Neural crest cell (in vitro differentiated cells): ENCODE results near the gene FAM174C. TPM values are rescaled to one million over a fixed set of nuclear protein-coding genes. Genes with fewer than 3 reads are reported as not detected.

ENCODE experiments used
- DNase-seq: peaks from one replicate; pipeline ENCODE4 v3.0.0; 2021; ENCODE audit warnings: low read depth, mixed read lengths, low spot score
- H3K27ac Mint-ChIP-seq: one replicate; pipeline ENCODE4 v1.8.0; 2021; ENCODE audit warnings: mild to moderate bottlenecking, mixed read lengths; ENCODE audit not compliant: unreplicated experiment
- H3K27me3 Mint-ChIP-seq: 2 replicates; pipeline ENCODE4 v1.8.0; 2021; ENCODE audit warnings: low read depth, mild to moderate bottlenecking, mixed read lengths
- H3K36me3 Mint-ChIP-seq: 2 replicates; pipeline ENCODE4 v1.8.0; 2021; ENCODE audit warnings: low read depth, mild to moderate bottlenecking, mixed read lengths
- H3K4me1 Mint-ChIP-seq: 2 replicates; pipeline ENCODE4 v1.8.0; 2021; ENCODE audit warnings: mixed read lengths
- H3K4me3 Mint-ChIP-seq: one replicate; pipeline ENCODE4 v1.8.0; 2021; ENCODE audit warnings: mild to moderate bottlenecking, mixed read lengths
- H3K9me3 Mint-ChIP-seq: 2 replicates; pipeline ENCODE4 v1.8.0; 2021; ENCODE audit warnings: mixed read lengths
- CTCF ChIP-seq: fragments of 200-600 bp; sonication (generic); conservative IDR thresholded peaks from 2 replicates; pipeline ENCODE4 v1.5.0; 2021; ENCODE audit warnings: antibody characterized with exemption, mild to moderate bottlenecking
- total RNA-seq: library from RNA; stranded (reverse); gene quantifications from 2 replicates; pipeline ENCODE4 v1.2.1, GENCODE V29; 2021

The FAM174C gene
- total RNA-seq, 1 donor from 2014 or later, result 36.6 TPM

- Mint-ChIP-seq H3K27ac (peak overlapping the region; percentile 98), H3K4me3 (peak overlapping the region; percentile 91), H3K36me3 (peaks cover 23% of the 10 kb centered on the region), H3K9me3 (no peaks in the 10 kb centered on the region), H3K27me3 (peaks cover 31% of the 10 kb centered on the region), H3K4me1 (peaks cover 73% of the 10 kb centered on the region)
- TF ChIP-seq CTCF, result no peak
- DNase-seq, result peak; percentile 82
Measured at GRCh38 chr19:1269478-1270212, 5.7 kb upstream of the FAM174C start.

DNA sequence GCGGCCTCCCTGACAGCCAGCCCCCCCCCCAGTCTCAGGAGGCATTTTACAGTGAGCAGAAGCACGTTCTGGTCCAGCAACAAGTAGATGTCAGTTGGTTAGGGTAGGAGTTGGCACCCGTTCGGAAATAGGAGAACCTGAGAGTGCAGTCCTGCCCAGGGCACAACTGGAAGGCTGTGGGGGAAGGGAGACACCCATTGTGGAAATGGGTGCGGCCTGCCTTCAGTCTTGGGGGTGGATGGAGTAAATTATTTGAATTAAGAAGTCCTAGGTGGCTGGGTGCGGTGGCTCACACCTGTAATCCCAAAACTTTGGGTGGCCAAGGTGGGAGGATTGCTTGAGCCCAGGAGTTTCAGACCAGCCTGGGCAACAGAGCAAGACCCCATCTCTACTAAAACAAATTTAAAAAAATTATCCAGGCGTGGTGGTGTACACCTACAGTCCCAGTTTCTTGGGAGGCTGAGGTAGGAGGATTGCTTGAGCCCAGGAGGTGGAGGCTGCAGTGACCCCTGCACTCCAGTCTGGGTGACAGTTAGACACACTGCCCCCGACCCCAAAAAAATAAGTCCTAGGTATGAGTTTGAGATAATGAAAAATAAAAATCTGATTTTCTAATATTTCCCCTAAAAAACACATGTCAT lies 5.0 kb upstream of the FAM174C start:
- H3K4me1 Mint-ChIP-seq, result peaks cover 67% of the 10 kb centered on the region

GRCh38 chr19:1270854-1271527 lies 4.3 kb upstream of the FAM174C start:
- TF ChIP-seq CTCF, result no peak
- Mint-ChIP-seq H3K27me3 (peaks cover 28% of the 10 kb centered on the region), H3K4me3 (peak overlapping the region; percentile 91), H3K27ac (peak overlapping the region; percentile 43), H3K4me1 (peaks cover 62% of the 10 kb centered on the region), H3K36me3 (peaks cover 23% of the 10 kb centered on the region), H3K9me3 (no peaks in the 10 kb centered on the region)
- no peak for DNase-seq

More for the DNA sequence above, 5.0 kb upstream of the FAM174C start:
- Mint-ChIP-seq H3K4me3 (peak overlapping the region; percentile 91), H3K36me3 (peaks cover 23% of the 10 kb centered on the region), H3K27me3 (peaks cover 27% of the 10 kb centered on the region), H3K9me3 (no peaks in the 10 kb centered on the region), H3K27ac (peak overlapping the region; percentile 98)
- DNase-seq, result no peak
- TF ChIP-seq CTCF, result no peak

GRCh38 chr19:1271528-1272422 lies 3.6 kb upstream of the FAM174C start:
- H3K9me3 Mint-ChIP-seq, result no peaks in the 10 kb centered on the region
- H3K4me3 Mint-ChIP-seq, result peak overlapping the region; percentile 91
- H3K27me3 Mint-ChIP-seq, result peaks cover 28% of the 10 kb centered on the region
- TF ChIP-seq CTCF, result no peak
- no peak for DNase-seq
- H3K4me1 Mint-ChIP-seq, result peaks cover 65% of the 10 kb centered on the region
- H3K27ac Mint-ChIP-seq, result no peak overlapping the region
- H3K36me3 Mint-ChIP-seq, result peaks cover 23% of the 10 kb centered on the region
